Endodermal cell (in vitro differentiated cells): Measurements from ENCODE around the gene PPP1R12B. TPM values are rescaled to one million over a fixed set of nuclear protein-coding genes. Genes with fewer than 3 reads are reported as not detected.
"Not testable (repeated sequence)": the region's sequence is repeated elsewhere in the genome, so short reads cannot be mapped to it uniquely, and the experiment has no call there.

Source experiments
- DNase-seq: peaks from one replicate; pipeline ENCODE4 v3.0.0-alpha.2; 2017
- H3K27ac ChIP-seq: 2 replicates; pipeline ENCODE4 v1.5.1; 2013; ENCODE audit warnings: mild to moderate bottlenecking, low read depth, low read length, moderate library complexity
- H3K27me3 ChIP-seq: 2 replicates; pipeline ENCODE4 v1.6.1; 2013; ENCODE audit warnings: mild to moderate bottlenecking, low read length, moderate library complexity; ENCODE audit not compliant: insufficient read depth, control insufficient read depth, poor library complexity, severe bottlenecking
- H3K36me3 ChIP-seq: 2 replicates; pipeline ENCODE4 v1.7.0; 2013; ENCODE audit warnings: mild to moderate bottlenecking, low read length, moderate library complexity; ENCODE audit not compliant: control insufficient read depth, insufficient read depth
- H3K4me1 ChIP-seq: one replicate; pipeline ENCODE4 v1.7.0; 2013; ENCODE audit warnings: low read length; ENCODE audit not compliant: control insufficient read depth, insufficient read depth
- H3K4me3 ChIP-seq: 2 replicates; pipeline ENCODE4 v1.5.1; 2013; ENCODE audit warnings: mild to moderate bottlenecking, low read length, moderate library complexity
- H3K9ac ChIP-seq: 2 replicates; pipeline ENCODE4 v1.6.1; 2013; ENCODE audit warnings: mild to moderate bottlenecking, low read length, moderate library complexity; ENCODE audit not compliant: poor library complexity, severe bottlenecking; ENCODE audit errors: extremely low read depth
- H3K9me3 ChIP-seq: 2 replicates; pipeline ENCODE4 v1.6.1; 2013; ENCODE audit warnings: mild to moderate bottlenecking, low read length, moderate library complexity; ENCODE audit not compliant: control insufficient read depth
- H3K27ac Mint-ChIP-seq: 2 replicates; pipeline ENCODE4 v1.8.0; 2020; ENCODE audit warnings: mixed read lengths
- H3K27me3 Mint-ChIP-seq: 2 replicates; pipeline ENCODE4 v1.8.0; 2021; ENCODE audit warnings: mild to moderate bottlenecking, mixed read lengths; ENCODE audit not compliant: insufficient read depth
- H3K36me3 Mint-ChIP-seq: 2 replicates; pipeline ENCODE4 v1.8.0; 2020; ENCODE audit warnings: low read depth, mixed read lengths
- H3K4me1 Mint-ChIP-seq: 2 replicates; pipeline ENCODE4 v1.8.0; 2020; ENCODE audit warnings: mixed read lengths
- H3K4me3 Mint-ChIP-seq: 2 replicates; pipeline ENCODE4 v1.8.0; 2020; ENCODE audit warnings: mild to moderate bottlenecking, moderate library complexity, mixed read lengths
- H3K9me3 Mint-ChIP-seq: 2 replicates; pipeline ENCODE4 v1.8.0; 2020; ENCODE audit warnings: mild to moderate bottlenecking, mixed read lengths
- WGBS, 2 experiments: methylation state at CpG; one replicate each; pipeline versions ENCODE4 v1.1.5 to v1.1.7; 2013; ENCODE audit warnings: missing lambda C conversion rate in 2 of 2, mixed read lengths in 1 of 2; ENCODE audit not compliant: insufficient coverage in 1 of 2, insufficient read length in 1 of 2; 5-methylcytosine and 5-hydroxymethylcytosine counted together
- total RNA-seq, 2 donors: library from RNA; stranded (reverse); fragmentation: NEBNext Ultra II Directional in 1 of 2; extraction: Animal tissue kit (Norgen Biotek cat#: 25700) in 1 of 2; gene quantifications; 2 replicates in 1 of 2; 3 replicates in 1 of 2; pipeline ENCODE4 v1.2.1, GENCODE V29; 2021
- TF ChIP-seq, protein P1 (sequence below): fragments of 200-600 bp; sonication (generic); conservative IDR thresholded peaks from 2 replicates; pipeline ENCODE4 v1.5.0; 2021; ENCODE audit warnings: antibody characterized with exemption, mild to moderate bottlenecking

PPP1R12B gene
- total RNA-seq, 2 donors from 2014 or later: 19.2 to 20.3 TPM

DNA sequence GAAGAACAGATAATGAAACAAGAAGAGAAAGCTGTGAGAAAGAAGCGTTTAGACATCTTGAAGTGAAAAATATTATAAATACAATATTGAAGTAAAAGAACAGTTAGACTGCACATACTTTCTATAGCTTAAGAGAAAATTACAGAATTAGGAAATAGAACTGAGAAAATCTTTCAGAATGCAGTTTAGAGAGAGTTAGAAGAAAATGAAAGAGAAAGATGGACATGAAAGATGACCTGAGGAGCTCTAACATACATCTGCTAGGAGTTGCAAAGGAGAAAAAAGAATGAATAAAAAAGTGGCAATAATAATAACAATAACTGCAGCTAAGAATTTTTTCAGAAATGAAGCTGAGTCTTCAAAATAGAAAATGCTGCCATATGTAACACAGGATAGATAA lies 173.0 kb downstream of the PPP1R12B start:
- H3K36me3 ChIP-seq, H3K9me3 Mint-ChIP-seq, H3K27ac Mint-ChIP-seq, H3K4me3 ChIP-seq, H3K27me3 Mint-ChIP-seq, H3K4me1 ChIP-seq, H3K4me3 Mint-ChIP-seq, DNase-seq, H3K36me3 Mint-ChIP-seq, H3K9me3 ChIP-seq, H3K4me1 Mint-ChIP-seq, H3K27ac ChIP-seq, H3K9ac ChIP-seq, H3K27me3 ChIP-seq: not testable (repeated sequence)
- 80% methylated on average over 1 of the region's 1 CpG; no CpG with 5 or more reads in 1 of the 2 experiments for WGBS, 2 experiments

DNA sequence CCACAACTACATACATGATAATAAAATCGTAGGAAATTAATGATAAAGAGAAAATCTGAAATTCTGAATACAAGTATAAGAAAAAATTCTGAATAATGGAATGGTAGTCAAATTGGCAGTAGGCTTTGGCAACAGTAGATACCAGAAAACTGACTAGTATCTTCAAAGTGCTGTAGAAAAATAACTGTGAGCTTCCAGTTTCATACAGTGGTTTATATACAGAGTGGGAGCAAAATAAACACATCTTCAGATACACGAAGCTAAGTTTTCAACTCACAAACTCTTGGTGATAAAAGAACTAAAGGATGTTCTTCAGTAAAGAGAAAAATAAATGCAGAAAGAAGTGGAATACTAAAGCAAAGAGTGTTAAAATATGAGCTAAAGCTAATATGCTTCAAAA lies 173.4 kb downstream of the PPP1R12B start:
- Histone ChIP-seq H3K4me3 (no peak overlapping the region), H3K4me1 (no peaks in the 10 kb centered on the region), H3K9ac (no peak overlapping the region), H3K27me3 (no peaks in the 10 kb centered on the region), H3K36me3 (no peaks in the 10 kb centered on the region), H3K27ac (no peak overlapping the region), H3K9me3 (no peaks in the 10 kb centered on the region)
- Mint-ChIP-seq H3K36me3 (peaks cover 4% of the 10 kb centered on the region), H3K4me3 (no peak overlapping the region), H3K9me3 (no peaks in the 10 kb centered on the region), H3K27ac (no peak overlapping the region), H3K27me3 (no peaks in the 10 kb centered on the region), H3K4me1 (peaks cover 3% of the 10 kb centered on the region)
- WGBS, 2 experiments: 96% methylated on average over 2 of the region's 2 CpGs; no CpG with 5 or more reads in 1 of the 2 experiments
- no peak for DNase-seq
- TF ChIP-seq, protein P1, sequence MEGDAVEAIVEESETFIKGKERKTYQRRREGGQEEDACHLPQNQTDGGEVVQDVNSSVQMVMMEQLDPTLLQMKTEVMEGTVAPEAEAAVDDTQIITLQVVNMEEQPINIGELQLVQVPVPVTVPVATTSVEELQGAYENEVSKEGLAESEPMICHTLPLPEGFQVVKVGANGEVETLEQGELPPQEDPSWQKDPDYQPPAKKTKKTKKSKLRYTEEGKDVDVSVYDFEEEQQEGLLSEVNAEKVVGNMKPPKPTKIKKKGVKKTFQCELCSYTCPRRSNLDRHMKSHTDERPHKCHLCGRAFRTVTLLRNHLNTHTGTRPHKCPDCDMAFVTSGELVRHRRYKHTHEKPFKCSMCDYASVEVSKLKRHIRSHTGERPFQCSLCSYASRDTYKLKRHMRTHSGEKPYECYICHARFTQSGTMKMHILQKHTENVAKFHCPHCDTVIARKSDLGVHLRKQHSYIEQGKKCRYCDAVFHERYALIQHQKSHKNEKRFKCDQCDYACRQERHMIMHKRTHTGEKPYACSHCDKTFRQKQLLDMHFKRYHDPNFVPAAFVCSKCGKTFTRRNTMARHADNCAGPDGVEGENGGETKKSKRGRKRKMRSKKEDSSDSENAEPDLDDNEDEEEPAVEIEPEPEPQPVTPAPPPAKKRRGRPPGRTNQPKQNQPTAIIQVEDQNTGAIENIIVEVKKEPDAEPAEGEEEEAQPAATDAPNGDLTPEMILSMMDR: no peak

DNA sequence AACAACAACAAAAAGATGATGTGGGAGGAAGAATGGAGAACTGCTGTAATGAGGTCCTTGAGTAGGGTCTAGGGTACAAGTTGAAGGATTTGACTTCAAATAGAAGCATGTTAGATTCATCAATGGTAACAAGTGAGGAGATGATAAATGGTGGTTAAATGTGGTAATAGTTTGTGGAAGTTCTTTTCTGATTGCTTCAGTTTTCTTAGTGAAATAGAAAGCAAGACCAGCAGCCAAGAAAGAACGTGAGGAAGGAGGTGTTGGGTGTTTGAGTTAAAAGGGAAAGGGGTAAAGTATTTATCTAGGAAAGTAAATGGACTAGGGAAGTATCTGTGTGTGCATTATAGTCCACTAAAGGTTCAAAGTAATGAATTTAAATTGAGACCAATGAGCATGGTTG lies 177.6 kb downstream of the PPP1R12B start:
- not testable (repeated sequence) for H3K27me3 Mint-ChIP-seq, H3K27me3 ChIP-seq, H3K27ac Mint-ChIP-seq, H3K36me3 ChIP-seq, H3K27ac ChIP-seq, H3K4me1 ChIP-seq, H3K4me3 Mint-ChIP-seq, H3K4me1 Mint-ChIP-seq, H3K9ac ChIP-seq, H3K4me3 ChIP-seq, H3K36me3 Mint-ChIP-seq, H3K9me3 Mint-ChIP-seq, H3K9me3 ChIP-seq, DNase-seq
- WGBS, 2 experiments: 92 to 100% methylated on average over 1 of the region's 1 CpG

- peaks cover 15% of the 10 kb centered on the region for H3K4me1 Mint-ChIP-seq
- not testable (repeated sequence) for H3K9me3 Mint-ChIP-seq
Observed at GRCh38 chr1:202528096-202528722, 179.7 kb downstream of the PPP1R12B start.

GRCh38 chr1:202530686-202531085 lies 182.2 kb downstream of the PPP1R12B start:
- not testable (repeated sequence) for H3K36me3 Mint-ChIP-seq, H3K9me3 Mint-ChIP-seq, H3K4me3 Mint-ChIP-seq, H3K9me3 ChIP-seq, H3K4me1 ChIP-seq, H3K27me3 ChIP-seq, H3K4me3 ChIP-seq, H3K36me3 ChIP-seq, H3K27ac ChIP-seq, H3K27ac Mint-ChIP-seq, DNase-seq, H3K27me3 Mint-ChIP-seq, H3K9ac ChIP-seq
- H3K4me1 Mint-ChIP-seq: peaks cover 29% of the 10 kb centered on the region
- 83 to 89% methylated on average over 1 of the region's 1 CpG for WGBS, 2 experiments

More at GRCh38 chr1:202528096-202528722, 179.7 kb downstream of the PPP1R12B start:
- not testable (repeated sequence) for H3K27me3 ChIP-seq, H3K4me1 ChIP-seq, H3K4me3 Mint-ChIP-seq, H3K27ac Mint-ChIP-seq, H3K9ac ChIP-seq, H3K27me3 Mint-ChIP-seq, H3K36me3 Mint-ChIP-seq, H3K27ac ChIP-seq, H3K4me3 ChIP-seq, H3K9me3 ChIP-seq, DNase-seq, H3K36me3 ChIP-seq
- 83 to 92% methylated on average over 1 to 2 of the region's 3 CpGs for WGBS, 2 experiments
